DMS153 (cell line): ENCODE data around the gene ZNF521.
"Not testable (repeated sequence)": the region's sequence is repeated elsewhere in the genome, so short reads cannot be mapped to it uniquely, and the experiment has no call there.

Experiments used
- DNase-seq: peaks from one replicate; lab custom pipeline; 2025; lab: John Stamatoyannopoulos, UW

Gene ZNF521

DNA sequence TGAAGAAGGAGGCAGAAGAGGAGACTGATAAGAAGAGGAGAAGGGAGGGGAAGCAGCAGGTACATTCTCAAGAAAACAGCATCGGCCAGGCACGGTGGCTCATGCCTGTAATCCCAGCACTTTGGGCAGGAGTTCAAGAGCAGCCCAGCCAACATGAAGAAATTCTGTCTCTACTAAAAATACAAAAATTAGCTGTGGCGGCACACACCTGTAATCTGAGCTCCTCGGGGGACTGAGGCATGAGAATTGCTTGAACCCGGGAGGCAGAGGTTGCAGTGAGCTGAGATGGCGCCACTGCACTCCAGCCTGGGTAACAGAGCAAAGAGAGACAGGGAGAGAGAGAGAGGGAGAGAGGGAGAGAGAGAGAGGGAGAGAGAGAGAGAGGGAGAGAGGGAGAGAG lies 318.8 kb downstream of the ZNF521 start:
- not testable (repeated sequence) for DNase-seq

DNA sequence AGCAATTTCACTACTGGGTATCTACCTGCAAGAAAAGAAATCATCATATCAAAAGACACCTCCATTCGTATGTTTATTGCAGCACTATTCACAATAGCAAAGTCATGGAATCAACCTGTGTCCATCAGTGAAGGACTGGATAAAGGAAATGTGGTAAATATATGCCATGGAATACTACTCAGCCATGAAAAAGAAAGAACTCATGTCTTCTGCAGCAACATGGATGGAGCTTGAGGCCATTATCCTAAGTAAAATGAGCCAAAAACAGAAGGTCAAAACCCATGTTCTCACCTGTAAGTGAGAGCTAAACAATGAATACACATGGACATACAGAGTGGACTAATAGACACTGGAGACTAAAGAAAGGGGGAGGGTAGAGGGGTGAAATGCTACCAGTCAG lies 322.2 kb downstream of the ZNF521 start:
- DNase-seq = no peak

DNA sequence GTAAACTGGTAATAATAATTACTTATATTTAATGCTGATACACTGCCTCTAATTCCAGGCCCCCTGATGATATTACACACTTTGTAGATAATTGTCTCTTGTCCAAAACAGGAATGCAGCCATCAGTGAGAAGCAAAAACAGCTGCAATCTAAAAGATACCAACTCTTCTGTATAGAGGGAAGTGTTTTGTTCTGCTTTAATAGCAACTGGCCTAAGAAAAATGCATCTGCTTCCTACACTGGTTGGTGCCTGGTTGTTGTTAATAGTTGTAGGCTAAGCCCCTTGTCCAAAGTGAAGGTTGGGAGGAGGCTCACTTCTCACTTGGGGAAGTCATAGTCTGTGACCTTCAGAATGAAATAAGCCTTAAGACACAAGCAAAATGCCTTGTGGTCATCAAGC lies 332.0 kb downstream of the ZNF521 start:
- no peak for DNase-seq

DNA sequence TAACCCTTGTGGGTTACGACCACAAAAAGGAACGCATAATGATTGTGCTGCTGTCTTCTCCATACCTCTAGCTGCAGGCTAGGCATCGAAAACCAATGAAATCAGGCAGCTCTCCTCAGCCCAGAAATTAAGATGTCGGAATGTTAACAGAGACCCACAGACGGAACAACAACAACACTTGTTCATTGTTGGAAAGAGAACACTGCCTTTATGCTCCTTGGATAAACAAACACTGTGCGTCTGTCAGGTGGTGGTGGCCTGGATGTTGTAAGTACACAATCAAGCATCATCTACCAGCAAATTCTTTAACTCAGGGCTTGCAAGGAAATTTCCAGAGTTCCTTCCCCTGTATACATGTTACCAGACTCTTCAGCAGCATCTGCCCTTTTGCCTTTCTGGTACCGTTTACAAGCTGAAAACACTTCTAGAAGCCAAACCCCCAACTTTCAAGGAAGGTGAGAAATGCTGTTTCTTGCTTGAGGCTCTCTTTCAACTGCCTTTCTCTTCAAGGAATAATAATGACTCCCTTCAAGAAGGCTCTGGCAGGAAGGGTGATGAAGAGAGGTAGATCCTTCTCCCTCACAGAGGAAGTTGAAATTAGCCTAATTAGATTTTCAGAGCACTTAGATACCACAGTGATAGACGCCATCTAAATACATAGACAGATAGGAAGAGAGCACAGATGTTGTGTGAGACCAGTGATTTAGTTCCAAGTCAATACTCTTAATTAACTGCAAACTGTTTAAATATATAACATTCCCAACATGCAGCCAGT lies 332.7 kb downstream of the ZNF521 start:
- no peak for DNase-seq

DNA sequence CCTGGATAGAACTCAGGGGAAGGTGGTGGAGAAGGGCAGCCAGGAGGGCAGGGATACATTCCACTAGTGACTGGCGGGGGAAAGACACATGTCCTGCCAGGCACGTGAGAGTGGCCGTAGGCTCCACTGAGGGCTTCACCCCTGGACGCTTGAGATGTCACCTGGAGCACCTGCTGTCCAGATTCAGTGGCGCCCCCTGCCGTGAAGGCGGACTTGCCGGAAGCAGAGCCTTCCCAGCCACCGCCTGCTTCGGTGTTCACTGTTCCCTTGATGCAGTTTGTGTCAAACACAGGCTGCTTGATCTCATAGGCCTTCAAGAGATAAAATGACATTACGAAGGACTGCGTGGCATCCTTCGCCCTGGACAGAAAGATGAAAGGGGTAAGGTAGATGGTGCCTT lies 335.3 kb downstream of the ZNF521 start:
- no peak for DNase-seq

DNA sequence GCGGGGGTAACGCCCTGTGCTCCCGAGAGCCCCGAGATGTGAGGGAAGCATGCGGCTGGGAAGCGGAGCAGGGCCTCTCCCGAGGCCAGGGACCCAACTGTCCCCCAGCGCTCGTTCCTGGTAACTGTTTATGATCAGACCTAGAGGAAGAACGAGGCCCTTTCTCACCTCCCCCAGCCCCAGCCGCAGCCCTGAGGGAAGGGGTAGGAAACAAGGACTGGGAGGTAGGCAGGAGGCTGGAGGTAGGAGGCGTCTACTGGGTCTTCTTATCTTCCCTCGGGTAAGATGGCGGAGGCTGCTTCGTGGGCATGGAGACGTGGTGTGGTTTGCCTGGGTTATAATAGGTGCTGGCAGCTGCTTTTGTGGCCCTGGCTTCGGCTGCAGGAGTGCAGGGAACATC lies 335.8 kb downstream of the ZNF521 start:
- DNase-seq = no peak
